ENCODE measurements around the gene DCST1. TPM values are rescaled to one million over a fixed set of nuclear protein-coding genes. Genes with fewer than 3 reads are reported as not detected.

Gene DCST1
- total RNA-seq, 2 experiments from 2014 or later = not detected

DNA sequence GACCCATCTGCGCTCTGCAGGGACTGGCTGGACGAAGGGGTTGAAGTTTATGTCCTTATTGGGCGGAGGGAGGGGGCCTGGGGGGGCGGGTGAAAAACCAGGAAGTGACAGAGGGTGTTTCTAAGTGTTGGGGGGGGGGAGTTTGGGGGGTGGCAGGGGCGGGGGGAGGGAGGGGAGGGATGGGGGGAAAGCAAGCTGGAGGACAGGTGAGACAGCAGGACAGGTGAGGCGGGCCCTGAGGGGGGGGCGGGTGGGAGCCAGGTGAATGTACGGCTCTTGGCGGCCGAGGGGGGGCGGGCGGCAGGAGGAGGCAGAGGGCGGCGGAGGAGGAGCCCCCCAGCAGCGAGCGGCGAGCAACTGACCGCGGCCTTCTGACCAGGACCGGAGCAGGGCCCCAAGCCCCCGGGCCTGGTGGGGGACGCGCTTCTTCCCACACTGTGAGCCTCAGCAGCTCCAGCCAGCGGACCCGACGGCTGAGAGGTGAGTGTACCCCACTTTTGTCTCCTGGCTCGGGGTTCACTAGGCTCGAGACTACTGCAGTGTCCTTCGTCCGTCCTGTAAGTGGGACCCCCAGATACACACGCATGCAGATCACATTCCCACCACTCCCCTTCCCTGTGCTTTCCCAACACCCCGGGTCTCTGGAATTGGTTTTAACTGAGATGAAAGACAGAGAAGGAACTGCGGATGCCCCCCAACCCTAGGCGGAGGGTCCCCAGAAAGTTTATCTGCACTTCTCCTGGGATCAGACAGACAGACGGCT, 31.0 kb upstream of the DCST1 start, which contains the start of gene ZBTB7B:
TSS of gene ZBTB7B (plus strand) at position 339 of the 763 bp plus-strand sequence. CDS start 11,859 bp downstream, outside the sequence.
- ATAC-seq (peak; percentile 0), DNase-seq (no peak)
- peak within 1 kb of the TSS; percentile 93 for H3K4me3 Mint-ChIP-seq
- H3K27me3 Mint-ChIP-seq (ENCODE audit: low read depth) = no peaks in the 10 kb centered on the region
- H3K4me1 Mint-ChIP-seq (ENCODE audit: low read depth) = peaks cover 62% of the 10 kb centered on the region
- peak within 1 kb of the TSS; percentile 97 for H3K27ac Mint-ChIP-seq
- H3K9me3 Mint-ChIP-seq (ENCODE audit: insufficient read depth) = no peaks in the 10 kb centered on the region
- ChIA-PET POLR2A (interaction anchor here (0.6 to 2.1 kb wide), 3 partner anchors 20 to 72 kb away, joined by 3 to 8 read pairs (median 6); partner anchors contain the start of genes CKS1B and FLAD1), CTCF (interaction anchor here (4.2 to 7.9 kb wide), 3 partner anchors 15 to 59 kb away, joined by 18 to 139 read pairs (median 71); partner anchors contain the start of gene FLAD1)
- peaks cover 7% of the 10 kb centered on the region for H3K36me3 Mint-ChIP-seq (ENCODE audit: low read depth)

DNA sequence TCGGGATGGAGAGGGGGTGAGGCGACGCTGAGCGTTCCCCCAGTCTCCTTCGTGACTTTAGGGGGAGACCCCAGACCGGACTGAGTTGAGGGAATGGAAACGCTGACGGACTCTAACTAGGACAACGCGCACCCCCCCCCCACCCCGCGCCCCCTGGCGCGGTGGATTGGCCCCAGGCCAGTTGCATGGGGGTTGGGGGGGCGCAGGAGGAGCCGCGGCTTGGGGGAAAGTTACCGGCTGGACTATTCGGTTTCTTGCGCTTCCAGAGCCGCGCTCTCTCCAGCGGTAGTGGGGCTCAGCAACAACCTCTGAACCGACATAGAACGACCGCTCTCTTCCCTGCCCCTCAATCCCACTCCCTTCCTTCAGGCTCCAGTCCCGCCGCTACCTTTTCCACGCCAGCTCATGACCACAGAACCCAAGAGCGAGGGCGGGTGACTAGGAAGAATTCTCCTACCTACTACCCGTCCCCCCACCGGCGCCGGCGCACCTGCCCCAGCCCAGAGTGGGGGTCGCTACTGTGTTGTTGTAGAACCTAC, 30.3 kb upstream of the DCST1 start:
- no peak for ATAC-seq
- H3K9me3 Mint-ChIP-seq (ENCODE audit: insufficient read depth) = no peaks in the 10 kb centered on the region
- H3K36me3 Mint-ChIP-seq (ENCODE audit: low read depth) = peaks cover 7% of the 10 kb centered on the region
- no peak for DNase-seq
- H3K4me3 Mint-ChIP-seq = peak overlapping the region; percentile 93
- H3K27me3 Mint-ChIP-seq (ENCODE audit: low read depth) = no peaks in the 10 kb centered on the region
- ChIA-PET CTCF (interaction anchor here (1.0 to 7.9 kb wide), 3 partner anchors 14 to 27 kb away, joined by 3 to 139 read pairs (median 9); partner anchors contain the start of gene FLAD1), POLR2A (interaction anchor here (0.6 to 2.1 kb wide), 3 partner anchors 20 to 72 kb away, joined by 3 to 8 read pairs (median 6); partner anchors contain the start of genes CKS1B and FLAD1)
- H3K4me1 Mint-ChIP-seq (ENCODE audit: low read depth) = peaks cover 61% of the 10 kb centered on the region
- peak overlapping the region; percentile 87 for H3K27ac Mint-ChIP-seq

DNA sequence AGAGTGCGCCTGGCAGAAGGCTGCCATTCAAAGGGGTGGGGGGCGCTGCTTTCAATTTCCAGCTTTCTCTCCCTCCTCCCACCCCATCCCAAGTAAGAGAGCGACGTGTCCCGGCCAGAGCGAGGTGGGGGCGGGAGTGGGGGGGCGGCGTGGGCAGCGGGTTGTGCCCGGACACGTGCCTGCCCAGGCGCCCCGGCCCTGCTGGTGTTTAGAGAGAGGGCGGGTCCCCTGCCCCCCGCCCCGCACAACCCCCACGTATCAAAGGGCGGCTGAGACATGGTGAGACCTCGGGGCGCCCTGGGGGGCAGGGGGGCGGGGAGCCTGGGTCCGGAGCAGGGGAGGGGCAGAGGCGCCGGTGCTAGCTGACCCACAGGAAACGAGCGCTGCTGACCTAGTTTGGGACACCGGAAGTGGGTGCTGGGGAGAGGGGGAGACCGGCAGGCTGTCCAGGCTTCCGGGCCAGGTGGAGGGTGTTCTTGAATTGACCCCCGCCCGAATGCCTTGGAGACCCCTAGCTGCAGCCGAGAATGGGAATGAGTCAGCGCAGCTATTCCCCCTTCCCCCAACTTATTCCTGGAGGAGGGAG, 29.8 kb upstream of the DCST1 start:
- POLR2A ChIA-PET = interaction anchor here (1.8 to 2.1 kb wide), 2 partner anchors 21 to 29 kb away, joined by 6 to 8 read pairs; partner anchors contain the start of genes CKS1B and FLAD1
- CTCF ChIA-PET = interaction anchor here (1.0 to 1.4 kb wide), 2 partner anchors 13 to 27 kb away, joined by 3 to 9 read pairs; no protein-coding TSS in a partner anchor
- DNase-seq (no peak), ATAC-seq (no peak)
- Mint-ChIP-seq H3K36me3 (ENCODE audit: low read depth) (peaks cover 7% of the 10 kb centered on the region), H3K4me3 (peak overlapping the region; percentile 93), H3K9me3 (ENCODE audit: insufficient read depth) (no peaks in the 10 kb centered on the region), H3K4me1 (ENCODE audit: low read depth) (peaks cover 62% of the 10 kb centered on the region), H3K27ac (peak overlapping the region; percentile 87), H3K27me3 (ENCODE audit: low read depth) (no peaks in the 10 kb centered on the region)

DNA sequence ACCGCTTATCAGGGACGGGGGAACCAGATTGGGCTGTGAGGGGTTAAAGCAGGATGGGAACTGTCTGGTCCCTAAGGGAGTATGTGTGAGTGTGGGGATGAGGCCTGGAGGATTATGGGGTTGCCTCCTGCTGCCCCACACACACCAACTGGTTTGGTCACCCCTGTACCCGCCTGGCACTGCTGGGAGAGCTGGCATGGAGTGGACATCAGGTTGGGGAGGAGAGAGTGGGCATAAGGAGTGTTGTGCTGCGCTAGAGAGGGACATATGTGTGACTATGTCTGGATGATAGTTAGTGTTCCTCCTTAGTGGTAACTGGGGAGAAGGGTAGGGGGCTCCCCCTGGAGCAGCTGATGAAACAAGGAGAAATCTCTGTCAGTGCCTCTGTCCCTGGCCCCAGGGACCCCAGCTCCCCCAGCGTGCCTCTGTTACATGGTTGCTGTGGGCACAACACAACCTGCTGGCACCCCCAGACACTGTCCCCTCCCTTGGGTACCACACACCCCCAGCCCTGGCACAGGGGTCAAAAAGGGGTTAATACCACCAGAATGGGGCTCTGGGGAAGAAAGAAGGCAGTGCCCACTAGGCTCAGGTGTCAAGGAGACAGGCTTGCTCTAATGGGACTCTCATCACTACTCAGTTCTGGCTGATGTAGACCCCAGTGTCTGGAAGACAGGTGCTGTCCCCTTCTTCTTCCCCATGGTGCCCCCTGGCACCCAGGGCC, 29.1 kb upstream of the DCST1 start:
- no peak for DNase-seq
- H3K27ac Mint-ChIP-seq = peak overlapping the region; percentile 85
- no peak for ATAC-seq

GRCh38 chr1:155005076-155006011, 28.3 kb upstream of the DCST1 start:
- ATAC-seq (no peak), DNase-seq (no peak)
- Mint-ChIP-seq H3K27me3 (ENCODE audit: low read depth) (no peaks in the 10 kb centered on the region), H3K36me3 (ENCODE audit: low read depth) (peaks cover 7% of the 10 kb centered on the region), H3K4me3 (peak overlapping the region; percentile 22), H3K27ac (peak overlapping the region; percentile 95), H3K4me1 (ENCODE audit: low read depth) (peaks cover 63% of the 10 kb centered on the region), H3K9me3 (ENCODE audit: insufficient read depth) (no peaks in the 10 kb centered on the region)
- ChIA-PET POLR2A (interaction anchor here (1.8 to 2.1 kb wide), 2 partner anchors 11 to 30 kb away, joined by 4 to 8 read pairs; partner anchors contain the start of gene CKS1B), CTCF (interaction anchor here (0.9 to 3.1 kb wide), 3 partner anchors 12 to 202 kb away, joined by 3 to 38 read pairs (median 4); no protein-coding TSS in a partner anchor)

More for the DNA sequence above, 29.1 kb upstream of the DCST1 start:
- ChIA-PET CTCF (interaction anchor here (1.4 kb wide), 1 partner anchor 13 kb away, joined by 9 read pairs; no protein-coding TSS in a partner anchor), POLR2A (interaction anchor here (2.1 kb wide), 1 partner anchor 29 kb away, joined by 8 read pairs; the partner anchor contains the start of gene CKS1B)
- Mint-ChIP-seq H3K9me3 (ENCODE audit: insufficient read depth) (no peaks in the 10 kb centered on the region), H3K36me3 (ENCODE audit: low read depth) (peaks cover 7% of the 10 kb centered on the region), H3K4me1 (ENCODE audit: low read depth) (peaks cover 63% of the 10 kb centered on the region), H3K4me3 (peak overlapping the region; percentile 93), H3K27me3 (ENCODE audit: low read depth) (no peaks in the 10 kb centered on the region)

GRCh38 chr1:155006601-155007101, 27.0 kb upstream of the DCST1 start:
- Mint-ChIP-seq H3K9me3 (ENCODE audit: insufficient read depth) (no peaks in the 10 kb centered on the region), H3K4me3 (peak overlapping the region; percentile 63), H3K4me1 (ENCODE audit: low read depth) (peaks cover 72% of the 10 kb centered on the region), H3K36me3 (ENCODE audit: low read depth) (peaks cover 7% of the 10 kb centered on the region), H3K27ac (peak overlapping the region; percentile 95), H3K27me3 (ENCODE audit: low read depth) (no peaks in the 10 kb centered on the region)
- POLR2A ChIA-PET = interaction anchor here (0.9 to 1.8 kb wide), 3 partner anchors 10 to 24 kb away, joined by 3 to 4 read pairs (median 4); partner anchors contain the start of gene FLAD1
- peak; percentile 45 for ATAC-seq
- DNase-seq = peak; percentile 67
- CTCF ChIA-PET = interaction anchor here (0.5 to 3.1 kb wide), 8 partner anchors 10 to 687 kb away, joined by 3 to 38 read pairs (median 3); partner anchors contain the start of gene FLAD1

DNA sequence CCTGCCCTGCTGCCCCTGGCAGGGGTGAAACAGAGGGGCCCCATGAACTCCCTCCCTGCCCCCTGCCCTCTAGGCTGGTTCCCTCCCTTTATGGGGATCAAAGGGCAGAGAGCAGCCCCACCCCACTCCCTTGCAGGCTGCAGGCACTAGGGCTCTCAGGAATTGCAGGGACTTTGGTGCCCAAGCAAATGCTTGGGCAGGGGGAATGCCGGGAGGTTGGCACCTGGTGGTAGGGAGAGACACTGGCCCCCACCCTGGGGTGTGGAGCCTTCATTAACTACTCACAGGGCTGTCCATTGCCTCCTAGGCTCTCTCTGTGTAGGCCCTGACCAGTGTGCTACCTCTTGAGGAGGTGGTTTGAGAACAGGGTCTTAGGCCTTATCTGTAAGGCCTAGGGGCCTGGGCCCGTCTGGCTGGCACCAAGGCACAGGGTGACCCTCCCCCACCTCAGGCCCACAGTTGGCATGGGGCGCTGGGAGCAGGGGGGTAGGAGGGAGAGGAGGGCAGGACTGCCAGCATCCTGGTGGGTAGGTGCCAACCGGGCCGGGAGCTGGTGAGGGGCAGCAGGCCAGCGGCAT, 26.3 kb upstream of the DCST1 start:
- no peak for DNase-seq
- Mint-ChIP-seq H3K4me1 (ENCODE audit: low read depth) (peaks cover 78% of the 10 kb centered on the region), H3K4me3 (no peak overlapping the region), H3K27ac (peak overlapping the region; percentile 95), H3K27me3 (ENCODE audit: low read depth) (no peaks in the 10 kb centered on the region), H3K9me3 (ENCODE audit: insufficient read depth) (no peaks in the 10 kb centered on the region), H3K36me3 (ENCODE audit: low read depth) (peaks cover 9% of the 10 kb centered on the region)
- CTCF ChIA-PET = interaction anchor here (0.9 to 3.1 kb wide), 6 partner anchors 8 to 78 kb away, joined by 3 to 38 read pairs (median 4); no protein-coding TSS in a partner anchor
- ATAC-seq = peak; percentile 2
- POLR2A ChIA-PET = interaction anchor here (0.9 to 1.8 kb wide), 3 partner anchors 9 to 25 kb away, joined by 3 to 4 read pairs (median 4); partner anchors contain the start of gene FLAD1

- Mint-ChIP-seq H3K9me3 (ENCODE audit: insufficient read depth) (no peaks in the 10 kb centered on the region), H3K4me3 (no peak overlapping the region), H3K36me3 (ENCODE audit: low read depth) (peaks cover 9% of the 10 kb centered on the region), H3K27ac (no peak overlapping the region), H3K27me3 (ENCODE audit: low read depth) (no peaks in the 10 kb centered on the region), H3K4me1 (ENCODE audit: low read depth) (peaks cover 88% of the 10 kb centered on the region)
- POLR2A ChIA-PET = interaction anchor here (0.7 kb wide), 1 partner anchor 36 kb away, joined by 3 read pairs; no protein-coding TSS in a partner anchor
- DNase-seq (no peak), ATAC-seq (no peak)
- CTCF ChIA-PET = interaction anchor here (1.5 to 3.1 kb wide), 2 partner anchors 9 kb away, joined by 5 to 38 read pairs; no protein-coding TSS in a partner anchor
Measured at GRCh38 chr1:155008015-155008941, 25.3 kb upstream of the DCST1 start.

GRCh38 chr1:155009221-155009711, 24.4 kb upstream of the DCST1 start:
- no peaks in the 10 kb centered on the region for H3K9me3 Mint-ChIP-seq (ENCODE audit: insufficient read depth)
- H3K4me1 Mint-ChIP-seq (ENCODE audit: low read depth) = peaks cover 90% of the 10 kb centered on the region
- H3K27ac Mint-ChIP-seq = peak overlapping the region; percentile 70
- ChIA-PET CTCF (no interaction called here), POLR2A (no interaction called here)
- H3K36me3 Mint-ChIP-seq (ENCODE audit: low read depth) = peaks cover 15% of the 10 kb centered on the region
- ATAC-seq = no peak
- H3K4me3 Mint-ChIP-seq = no peak overlapping the region
- DNase-seq = no peak
- no peaks in the 10 kb centered on the region for H3K27me3 Mint-ChIP-seq (ENCODE audit: low read depth)
